ENCODE measurements around the gene NELL1.

- TF ChIP-seq CTCF (IDR thresholded peaks at IDR 0.05; ENCODE audit: borderline replicate concordance, extremely low read depth, low read length, poor library complexity, severe bottlenecking) (no peak), EZH2 (IDR thresholded peaks at IDR 0.05; ENCODE audit: borderline replicate concordance, low read depth, low read length, severe bottlenecking) (no peak)
Measured at GRCh38 chr11:20621679-20622078, 47.7 kb upstream of the NELL1 start.
